ENCODE results near the gene TSC22D2.

DNA sequence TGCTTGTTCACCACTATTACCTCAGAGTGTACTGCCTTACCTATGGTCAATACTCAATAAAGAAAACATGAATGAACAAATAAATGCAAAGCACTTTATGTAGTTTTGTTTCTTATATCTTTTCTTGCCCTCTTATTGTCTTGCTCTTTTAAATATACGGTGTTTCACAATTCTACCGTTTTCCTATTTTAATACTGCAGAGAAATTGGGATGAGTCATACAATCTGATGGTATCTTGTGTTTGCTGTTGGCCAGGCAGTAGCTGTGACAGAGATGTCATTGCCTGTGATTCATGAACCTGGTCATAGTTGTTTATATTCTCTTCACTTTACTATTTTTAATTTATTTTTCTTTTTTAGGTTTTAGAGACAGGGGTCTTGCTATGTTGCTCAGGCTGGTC, 89.9 kb downstream of the TSC22D2 start:
- TF ChIP-seq, protein P1, sequence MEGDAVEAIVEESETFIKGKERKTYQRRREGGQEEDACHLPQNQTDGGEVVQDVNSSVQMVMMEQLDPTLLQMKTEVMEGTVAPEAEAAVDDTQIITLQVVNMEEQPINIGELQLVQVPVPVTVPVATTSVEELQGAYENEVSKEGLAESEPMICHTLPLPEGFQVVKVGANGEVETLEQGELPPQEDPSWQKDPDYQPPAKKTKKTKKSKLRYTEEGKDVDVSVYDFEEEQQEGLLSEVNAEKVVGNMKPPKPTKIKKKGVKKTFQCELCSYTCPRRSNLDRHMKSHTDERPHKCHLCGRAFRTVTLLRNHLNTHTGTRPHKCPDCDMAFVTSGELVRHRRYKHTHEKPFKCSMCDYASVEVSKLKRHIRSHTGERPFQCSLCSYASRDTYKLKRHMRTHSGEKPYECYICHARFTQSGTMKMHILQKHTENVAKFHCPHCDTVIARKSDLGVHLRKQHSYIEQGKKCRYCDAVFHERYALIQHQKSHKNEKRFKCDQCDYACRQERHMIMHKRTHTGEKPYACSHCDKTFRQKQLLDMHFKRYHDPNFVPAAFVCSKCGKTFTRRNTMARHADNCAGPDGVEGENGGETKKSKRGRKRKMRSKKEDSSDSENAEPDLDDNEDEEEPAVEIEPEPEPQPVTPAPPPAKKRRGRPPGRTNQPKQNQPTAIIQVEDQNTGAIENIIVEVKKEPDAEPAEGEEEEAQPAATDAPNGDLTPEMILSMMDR (IDR thresholded peaks at IDR 0.05; ENCODE audit: insufficient read depth, low read length, poor library complexity, severe bottlenecking): no peak
- TF ChIP-seq EZH2phosphoT487 (conservative IDR thresholded peaks at IDR 0.05; ENCODE audit: low read length): no peak
